HG03521 (cell line): ENCODE results near the gene CNST.
"Not testable (repeated sequence)": the region's sequence is repeated elsewhere in the genome, so short reads cannot be mapped to it uniquely, and the experiment has no call there.

Source experiments
- ATAC-seq: cut with Tn5 transposase; IDR thresholded peaks from one replicate; pipeline ENCODE4 v1.9.1; 2021; ENCODE audit warnings: mild to moderate bottlenecking, moderate library complexity; ENCODE audit not compliant: unreplicated experiment

The CNST gene

DNA sequence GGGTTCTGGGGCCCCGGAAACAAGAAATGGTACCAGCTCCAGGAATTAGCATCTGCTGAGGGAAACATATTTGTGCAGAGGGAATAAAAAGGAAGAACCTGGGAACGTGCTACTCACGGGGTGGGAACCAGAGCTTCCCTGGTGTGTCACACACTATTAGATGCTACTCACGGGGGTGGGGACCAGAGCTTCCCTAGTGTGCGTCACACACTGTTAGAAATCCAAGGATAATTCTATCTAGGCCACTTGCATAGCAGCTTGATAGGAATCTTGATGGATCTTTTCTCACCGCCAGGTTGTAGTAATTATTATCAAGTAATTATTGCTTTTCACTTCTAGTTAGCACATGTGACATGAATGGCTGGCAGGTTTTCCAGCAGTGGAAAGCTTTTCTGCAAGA lies 103.4 kb downstream of the CNST start:
- no peak for ATAC-seq

DNA sequence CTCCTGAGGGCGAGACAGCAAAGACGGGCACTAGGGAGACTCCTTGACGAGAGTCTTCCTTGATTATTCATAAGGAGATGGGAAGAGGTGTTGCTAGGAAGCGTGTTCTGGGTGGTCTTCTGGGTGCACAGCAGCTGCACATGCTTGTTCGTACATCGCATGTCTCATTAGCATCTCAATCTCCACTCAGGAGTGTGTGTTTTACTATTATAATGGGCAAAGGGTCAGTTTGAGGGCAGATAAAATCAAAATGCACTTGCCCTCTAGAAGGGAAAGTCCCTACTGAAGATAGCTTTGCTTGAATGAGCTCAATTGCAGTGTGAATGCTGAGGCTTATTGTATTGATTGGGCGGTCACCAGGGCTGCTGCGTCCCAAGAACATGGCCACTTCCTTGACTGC lies 107.8 kb downstream of the CNST start:
- no peak for ATAC-seq

DNA sequence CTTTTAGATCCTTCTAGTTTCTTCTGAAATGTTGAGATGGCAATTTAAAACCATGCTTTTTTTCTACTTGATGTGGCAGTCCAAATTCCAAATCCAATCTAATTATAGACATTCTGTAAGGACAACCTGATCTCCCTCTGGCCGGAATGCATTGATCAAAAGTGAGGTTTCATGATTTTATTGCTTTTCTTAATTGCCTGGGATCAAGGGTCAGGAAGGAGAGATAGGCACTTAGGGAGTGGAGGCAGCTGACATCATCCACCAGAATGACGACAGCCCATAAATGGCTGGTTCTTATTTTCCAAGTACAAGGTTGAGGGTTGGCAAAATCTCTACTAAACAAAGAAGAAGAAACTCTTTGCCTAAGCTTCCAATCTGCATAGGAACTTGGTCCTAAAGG lies 111.6 kb downstream of the CNST start:
- ATAC-seq, result no peak

DNA sequence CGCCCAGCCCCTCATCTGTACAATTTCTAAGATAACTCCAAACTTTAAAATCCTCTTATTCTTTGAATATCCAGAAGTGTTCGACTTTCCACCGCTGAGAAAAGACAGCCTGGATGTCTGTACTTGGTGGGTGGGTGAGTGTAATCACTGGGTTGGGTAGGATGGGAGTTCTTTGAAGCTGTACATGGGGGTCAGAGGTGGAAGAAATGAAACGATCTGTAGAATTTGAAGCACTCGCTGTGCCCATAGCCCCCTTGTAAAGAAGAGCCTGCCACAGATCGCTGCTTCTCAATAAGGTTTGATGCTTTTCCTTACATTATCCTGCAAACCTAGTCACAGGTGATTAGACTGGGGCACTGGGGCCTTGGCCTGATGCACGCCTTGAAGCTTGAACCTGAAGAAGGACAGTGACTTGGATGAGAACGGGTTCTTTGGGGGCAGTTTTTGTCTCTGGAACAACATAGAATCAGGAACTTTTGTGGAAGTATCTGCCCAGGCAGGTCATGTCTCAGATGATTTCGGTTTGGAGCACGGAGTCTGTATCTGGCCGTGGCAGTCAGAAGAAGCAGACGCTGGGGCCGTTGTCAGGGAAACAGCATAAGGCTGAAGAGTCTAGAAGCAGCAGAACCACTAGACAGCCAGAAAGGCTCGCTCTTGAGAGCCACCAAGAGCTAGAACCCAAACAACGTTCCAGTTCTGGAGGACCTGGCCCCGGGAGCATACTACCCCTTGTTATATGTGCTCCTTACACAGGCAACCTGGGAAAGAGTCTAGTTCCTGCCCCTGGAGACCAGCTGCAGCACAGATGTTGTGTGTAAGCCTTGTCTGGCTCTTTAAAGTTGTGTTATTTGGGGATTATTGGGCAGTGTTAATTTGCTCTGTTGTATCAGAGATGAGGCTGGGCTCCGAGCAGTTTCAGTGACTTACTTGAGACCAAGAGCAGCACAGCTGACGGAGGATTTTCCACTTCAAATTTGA lies 112.8 kb downstream of the CNST start:
- no peak for ATAC-seq

DNA sequence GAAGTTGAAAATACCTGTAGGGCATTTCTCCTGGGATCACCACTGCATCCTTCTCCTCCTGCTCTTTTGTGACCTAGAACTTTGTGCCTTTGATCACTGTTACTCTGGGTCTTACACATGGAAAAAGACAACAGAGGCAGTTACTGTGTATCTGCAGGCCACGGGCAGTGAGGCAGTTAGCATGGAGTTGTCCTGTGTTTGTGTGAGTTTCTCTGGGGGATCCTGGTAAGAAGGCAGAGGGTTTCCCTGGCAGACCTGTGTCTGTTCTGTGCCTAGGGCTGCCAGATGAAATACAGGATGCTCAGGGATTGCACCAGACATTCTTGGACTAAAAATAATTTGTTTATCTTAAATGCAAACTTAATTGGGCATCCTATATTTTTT lies 113.5 kb downstream of the CNST start:
- no peak for ATAC-seq

DNA sequence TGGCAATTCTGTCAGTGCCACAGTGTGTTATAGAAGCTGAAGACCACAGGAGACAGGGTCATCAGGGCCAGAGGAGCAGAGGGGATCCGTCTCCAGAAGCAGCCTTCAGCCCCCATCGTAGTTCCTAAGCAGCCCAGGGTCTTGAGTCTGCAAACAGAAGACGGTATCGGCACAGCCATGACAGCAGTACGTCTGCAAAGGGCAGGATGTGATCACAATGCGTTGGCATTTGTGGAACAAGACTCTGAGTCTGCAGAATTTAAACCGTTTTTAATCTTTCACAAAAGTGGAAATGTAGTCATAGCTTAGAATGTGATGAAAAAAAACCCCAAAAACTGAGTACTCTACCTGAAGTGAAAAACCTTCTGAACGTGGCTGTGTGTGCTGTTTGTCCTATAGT lies 113.9 kb downstream of the CNST start:
- no peak for ATAC-seq

DNA sequence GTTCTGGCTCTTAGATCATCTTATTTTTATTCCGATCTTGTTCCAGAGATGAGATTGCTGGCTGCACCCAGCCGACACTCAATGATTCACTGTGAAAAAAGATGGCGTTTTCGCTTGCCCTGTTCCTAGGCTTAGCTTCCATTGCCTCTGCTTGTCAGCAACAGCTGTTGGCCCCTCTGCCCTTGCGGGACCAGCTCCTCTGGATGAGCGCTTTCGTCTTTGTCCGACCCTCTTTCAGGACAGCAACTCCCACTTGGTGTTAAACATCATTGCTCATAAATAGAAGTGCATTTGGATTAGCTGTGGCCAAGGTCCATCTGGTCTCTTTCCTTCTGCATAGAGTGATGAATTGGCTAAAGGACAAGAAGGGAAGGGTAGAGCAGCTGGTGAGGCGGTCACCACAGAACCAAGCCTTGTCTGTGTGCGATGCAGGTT lies 114.5 kb downstream of the CNST start:
- ATAC-seq, result no peak

DNA sequence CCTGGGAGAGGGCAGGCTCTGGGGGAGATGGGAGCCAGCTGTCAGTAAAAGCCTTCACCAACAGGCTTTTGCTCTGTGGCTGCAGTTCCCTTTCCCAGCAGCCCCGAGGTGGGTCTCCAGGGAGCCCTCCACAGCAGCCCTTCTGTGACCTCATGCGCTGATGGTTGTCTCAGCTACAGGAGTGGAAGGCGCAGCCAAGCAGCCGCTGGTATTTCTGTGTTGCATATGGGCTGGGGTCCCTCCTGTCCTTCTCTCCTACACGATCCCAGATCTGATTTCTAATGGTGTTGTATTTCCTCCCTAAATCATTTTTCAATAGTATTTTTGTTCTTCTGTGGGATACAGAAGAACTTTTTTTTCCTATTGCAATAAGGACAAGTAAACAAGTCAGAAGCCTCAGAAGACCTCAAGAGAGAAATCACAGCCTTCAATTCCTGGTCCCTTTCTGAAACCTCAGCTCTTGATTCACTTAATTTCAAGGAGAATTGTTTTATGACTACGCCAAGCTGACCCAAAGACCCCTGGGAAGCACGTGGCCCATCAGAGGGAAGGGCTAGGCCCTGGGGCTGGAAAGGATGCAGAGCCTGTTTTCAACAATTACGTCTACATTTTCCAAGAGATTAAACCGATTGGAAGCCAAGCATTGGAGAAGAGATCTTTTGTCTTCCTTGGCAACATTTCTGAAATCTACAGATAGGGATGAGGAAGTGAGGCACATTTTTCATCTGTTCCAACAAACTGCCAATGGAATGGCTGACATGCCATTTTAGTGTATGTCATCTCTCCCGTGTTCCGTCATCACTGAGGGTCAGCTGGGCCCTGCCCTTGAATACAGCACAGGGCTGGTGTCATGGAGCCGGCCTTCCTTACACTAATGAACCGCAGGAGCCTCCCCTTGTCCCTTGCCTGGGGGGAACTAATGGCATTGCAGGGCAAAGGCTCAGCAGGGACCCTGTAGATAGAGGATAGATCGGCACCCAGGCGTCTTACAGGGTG lies 115.9 kb downstream of the CNST start:
- ATAC-seq, result no peak

DNA sequence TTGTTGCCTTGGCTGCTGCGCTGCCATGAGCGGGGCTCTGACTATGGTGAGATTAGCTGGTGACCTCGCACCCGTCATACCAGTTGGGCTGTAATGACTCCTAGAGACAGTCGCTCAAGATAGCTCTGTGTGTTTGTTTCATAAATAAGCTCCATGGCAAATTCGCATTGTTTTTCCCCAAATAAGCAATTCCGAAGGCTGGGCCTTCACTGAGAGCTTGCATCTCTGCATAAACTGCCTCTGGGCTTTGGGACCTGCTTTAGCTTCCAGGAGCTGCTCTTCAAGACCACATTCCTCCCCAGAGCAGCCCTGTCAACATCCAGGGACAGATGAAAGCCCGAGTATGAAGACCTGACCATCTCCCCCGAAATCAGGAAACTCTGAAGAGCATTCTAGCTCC lies 117.3 kb downstream of the CNST start:
- ATAC-seq, result no peak

DNA sequence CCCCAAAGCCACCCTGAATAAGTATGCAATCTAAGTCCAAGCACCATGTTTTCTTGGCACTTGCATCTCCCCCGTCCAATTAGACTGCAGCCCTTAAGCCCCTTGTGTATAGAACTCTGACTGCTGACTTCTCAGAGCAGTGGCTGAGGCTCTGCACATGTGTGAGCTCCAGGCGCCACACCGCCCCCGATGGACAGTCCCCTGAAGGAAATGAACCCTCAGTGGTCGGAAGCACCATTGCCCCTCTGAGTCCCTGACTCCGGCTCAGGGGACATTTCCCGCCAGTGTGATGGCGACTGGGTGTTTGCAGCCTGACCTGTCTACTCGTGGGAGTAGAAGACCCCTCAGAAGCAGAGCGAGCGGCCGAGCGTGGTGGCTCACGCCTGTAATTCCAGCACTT lies 120.7 kb downstream of the CNST start:
- ATAC-seq, result no peak

DNA sequence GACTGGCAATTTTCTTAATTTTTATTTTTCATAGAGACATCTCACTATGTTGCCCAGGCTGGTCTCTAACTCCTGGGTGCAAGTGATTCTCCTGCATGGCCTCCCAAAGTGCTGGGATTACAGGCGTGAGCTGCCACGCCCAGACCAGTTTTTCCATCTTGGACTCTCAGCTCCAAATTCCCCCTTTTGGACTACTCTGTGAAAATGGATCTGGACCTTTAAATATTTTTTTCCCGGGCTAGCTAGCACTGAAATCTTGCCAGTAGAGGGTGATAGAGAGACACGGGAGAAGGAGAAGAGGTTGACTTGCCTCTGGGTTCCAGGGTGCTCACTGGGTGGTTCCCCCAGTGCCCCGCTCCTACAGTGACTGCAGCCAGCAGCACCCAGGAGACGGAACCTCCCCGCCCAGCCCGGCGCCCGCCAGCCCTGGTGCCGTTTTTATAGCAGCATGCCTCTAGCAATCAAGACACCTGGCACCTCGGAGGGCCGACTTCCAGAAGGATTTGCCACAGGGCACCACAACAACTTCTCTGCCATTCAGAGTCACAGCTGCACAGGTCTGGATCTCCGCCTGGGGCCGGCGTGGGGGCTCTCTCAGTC lies 123.3 kb downstream of the CNST start:
- peak; percentile 93 for ATAC-seq

DNA sequence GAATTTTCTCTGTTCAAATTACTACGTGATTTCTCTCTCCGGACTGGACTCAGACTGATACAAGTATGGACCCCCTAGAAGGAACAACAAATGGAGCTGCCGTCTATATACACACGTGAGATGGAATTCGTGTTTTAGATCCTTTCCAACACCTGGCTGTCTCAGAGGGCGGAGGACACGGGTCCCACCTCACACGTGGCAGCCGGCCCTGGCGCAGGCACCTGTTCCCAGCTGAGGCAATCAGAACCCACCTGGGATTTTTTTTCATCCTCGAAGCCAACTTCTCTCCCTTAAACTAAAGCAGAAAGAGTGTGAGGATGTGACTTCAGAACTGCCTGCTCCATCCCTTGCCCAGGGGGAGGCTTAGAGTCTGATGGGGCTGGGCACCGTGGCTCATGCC lies 123.8 kb downstream of the CNST start:
- no peak for ATAC-seq

DNA sequence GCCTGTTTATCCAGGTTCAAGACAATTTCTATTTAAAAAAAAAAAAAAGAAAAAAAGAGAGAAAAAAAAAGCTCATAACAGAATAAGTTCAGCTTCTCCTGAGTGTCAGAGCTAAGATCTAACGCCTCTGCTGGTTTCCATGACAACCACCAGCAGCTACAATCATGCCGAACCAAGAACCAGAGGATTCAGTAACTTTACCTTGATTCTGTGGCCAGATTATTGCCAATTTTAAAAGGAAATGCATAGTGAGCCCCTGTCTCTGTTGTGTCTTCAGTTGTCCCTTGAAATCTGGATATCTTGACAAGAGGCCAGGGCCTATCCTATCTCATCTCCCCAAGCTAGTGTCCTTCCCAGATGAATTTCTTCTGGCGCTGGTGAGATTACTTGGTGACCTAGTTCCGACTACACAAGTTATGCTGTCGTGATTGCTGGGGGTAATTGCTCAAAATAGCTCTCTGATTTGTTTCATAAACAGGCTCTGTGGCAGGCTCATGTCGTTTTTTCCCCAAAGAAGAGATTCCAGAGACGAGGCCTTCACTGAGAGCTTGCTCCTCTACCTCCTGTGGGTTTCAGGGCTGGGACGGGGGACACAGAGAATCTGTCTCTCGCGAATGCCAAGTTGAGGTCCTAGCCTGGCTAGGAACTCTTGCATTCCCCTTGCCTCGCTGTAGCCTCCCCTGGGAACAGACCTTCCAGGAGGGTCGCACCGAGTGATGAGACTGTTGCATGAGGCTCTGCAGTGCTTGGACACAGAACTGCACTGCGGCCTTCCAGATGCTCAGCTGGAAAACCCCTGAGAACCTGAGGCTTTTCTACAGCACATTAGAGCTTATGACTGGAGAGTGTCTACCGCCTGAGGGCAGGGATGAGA lies 125.6 kb downstream of the CNST start:
- no peak for ATAC-seq

DNA sequence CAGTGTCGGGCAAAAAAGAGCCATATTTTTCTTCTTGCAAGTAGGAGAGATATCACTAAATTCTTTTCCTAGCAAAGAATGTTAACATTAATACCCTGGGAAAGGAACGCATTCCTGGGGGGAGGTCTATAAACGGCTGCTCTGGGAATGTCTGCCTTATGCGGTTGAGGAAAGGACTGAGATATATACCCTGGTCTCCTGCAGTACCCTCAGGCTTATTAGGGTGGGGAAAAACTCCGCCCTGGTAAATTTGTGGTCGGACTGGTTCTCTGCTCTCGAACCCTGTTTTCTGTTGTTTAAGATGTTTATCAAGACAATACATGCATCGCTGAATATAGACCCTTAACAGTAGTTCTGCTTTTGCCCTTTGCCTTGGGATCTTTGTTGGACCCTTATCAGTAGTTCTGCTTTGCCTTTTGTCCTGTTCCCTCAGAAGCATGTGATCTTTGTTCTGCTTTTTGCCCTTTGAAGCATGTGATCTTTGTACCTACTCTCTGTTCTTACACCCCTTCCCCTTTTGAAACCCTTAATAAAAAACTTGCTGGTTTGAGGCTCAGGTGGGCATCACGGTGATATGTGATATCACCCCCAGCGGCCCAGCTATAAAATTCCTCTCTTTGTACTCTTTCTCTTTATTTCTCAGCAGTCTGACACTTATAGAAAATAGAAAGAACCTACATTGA lies 128.1 kb downstream of the CNST start:
- not testable (repeated sequence) for ATAC-seq

DNA sequence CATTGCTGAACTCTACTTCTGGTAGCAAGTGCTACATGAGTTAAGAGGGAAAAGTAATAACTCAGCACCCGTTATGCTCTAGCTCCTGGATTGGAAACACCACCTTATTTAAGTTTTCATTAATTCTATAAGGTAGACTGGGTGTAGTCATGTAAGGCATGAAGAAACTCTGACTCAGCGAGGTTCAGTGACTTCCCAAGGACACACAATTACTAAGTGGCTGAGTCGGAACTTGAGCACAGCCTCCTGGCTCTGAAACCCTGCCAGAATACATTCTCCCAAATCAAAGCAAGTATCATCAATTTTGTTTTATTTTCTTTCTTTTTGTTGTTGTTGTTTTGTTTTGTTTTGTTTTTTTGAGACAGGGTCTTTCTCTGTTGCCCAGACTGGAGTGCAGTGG lies 128.9 kb downstream of the CNST start:
- no peak for ATAC-seq

DNA sequence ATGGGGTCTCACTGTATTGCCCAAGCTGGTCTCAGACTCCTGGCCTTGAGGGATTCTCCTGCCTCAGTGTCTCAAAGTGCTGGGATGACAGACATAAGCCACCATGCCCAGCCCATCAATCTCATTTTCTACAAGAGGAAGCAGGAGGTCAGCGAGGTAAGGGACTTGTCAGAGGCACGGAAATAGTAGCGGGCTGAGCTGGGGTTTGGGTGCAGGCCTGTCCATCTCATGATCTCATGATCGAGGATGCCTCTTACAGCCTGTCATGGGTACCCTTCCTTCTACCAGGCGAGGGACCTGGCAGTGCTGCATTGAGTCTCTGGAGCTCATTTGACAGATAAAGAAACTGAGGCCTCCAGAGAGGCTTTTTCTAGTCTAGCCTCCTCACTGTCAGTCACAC lies 129.4 kb downstream of the CNST start:
- ATAC-seq, result no peak

DNA sequence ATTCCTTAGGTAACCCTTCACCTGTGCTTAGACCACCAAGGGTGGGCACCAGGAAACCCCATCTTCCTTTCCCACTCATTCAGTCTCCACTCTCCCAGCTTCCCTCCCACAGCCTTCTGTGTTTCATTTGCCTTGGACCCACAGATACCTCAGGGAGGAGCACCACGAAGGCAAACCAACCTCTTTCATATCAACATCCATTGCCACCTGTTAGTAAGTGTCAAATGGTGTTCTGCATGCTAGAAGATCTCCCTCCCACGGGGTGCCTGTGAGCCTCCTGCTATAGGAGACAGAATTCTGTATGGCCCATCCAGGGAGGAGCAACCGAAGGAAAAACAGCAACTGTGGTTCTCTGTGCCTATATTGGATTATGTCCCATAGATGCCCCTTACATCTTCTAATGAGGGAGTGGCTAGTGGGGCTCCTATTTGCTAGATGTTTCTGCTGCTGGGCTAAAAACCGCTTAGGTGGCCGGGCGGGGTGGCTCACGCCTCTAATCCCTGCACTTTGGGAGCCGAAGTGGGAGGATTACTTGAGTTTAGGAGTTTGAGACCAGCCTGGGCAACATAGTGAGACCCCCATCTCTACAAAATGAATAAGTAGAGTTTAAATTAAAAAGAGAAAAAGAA lies 132.3 kb downstream of the CNST start:
- ATAC-seq, result no peak

DNA sequence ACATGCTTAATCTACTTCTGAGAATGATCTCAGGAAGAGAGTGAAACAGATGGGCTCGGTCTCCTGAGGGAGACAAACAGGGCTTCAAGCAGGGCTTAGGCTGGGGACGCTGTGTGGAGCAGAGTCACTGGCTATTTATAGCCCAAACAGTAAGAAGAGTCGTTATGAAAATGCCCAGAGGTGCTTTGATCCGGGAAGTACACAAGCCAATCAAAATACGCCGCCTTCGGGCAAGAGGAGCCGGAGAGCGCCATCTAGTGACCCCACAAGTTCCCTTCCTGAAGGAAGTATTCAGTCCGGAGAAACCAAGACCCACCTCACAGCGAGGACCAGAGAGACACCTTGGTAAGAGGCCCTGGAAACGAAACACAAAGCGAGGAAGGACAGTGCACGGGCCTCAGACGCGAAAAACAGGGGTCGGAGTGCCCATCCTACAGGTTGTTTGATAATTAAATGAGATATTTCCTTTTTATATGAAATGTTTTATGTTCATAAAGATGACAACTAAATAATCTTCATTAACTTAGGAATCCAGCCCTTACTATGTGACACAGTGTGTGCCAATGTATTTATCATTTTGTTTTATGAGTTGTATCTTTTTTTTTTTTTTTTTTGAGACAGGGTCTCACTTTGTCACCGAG lies 133.0 kb downstream of the CNST start:
- ATAC-seq, result peak; percentile 83

DNA sequence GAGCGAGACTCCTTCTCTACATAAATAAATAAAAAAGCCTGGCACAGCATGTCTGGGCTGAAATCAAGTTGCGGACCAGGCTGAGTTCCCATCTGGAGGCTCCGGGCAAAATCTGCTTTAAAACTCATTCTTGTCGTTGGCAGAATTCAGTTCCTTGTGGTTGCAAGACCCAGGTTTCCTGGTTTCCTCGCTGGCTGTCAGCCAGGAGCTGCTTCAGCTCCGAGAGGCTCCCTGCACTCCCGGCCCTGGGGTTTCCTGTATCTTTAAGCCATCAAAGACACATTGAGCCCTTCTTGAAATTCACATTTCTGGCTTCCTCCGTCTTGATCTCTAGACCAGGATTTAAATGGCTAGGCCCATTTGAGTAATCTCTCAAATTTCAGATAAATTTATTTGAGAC lies 137.3 kb downstream of the CNST start:
- ATAC-seq, result no peak
